Cardiac fibroblast (primary cell): ENCODE measurements around the gene NINL.
A peak's percentile ranks its signal among the peaks of the same experiment; 100 is the strongest.

Experiments used
- DNase-seq, 2 donors: peaks; one replicate each; pipeline versions ENCODE4 v3.0.0 to v3.0.0-alpha.2; 2010; ENCODE audit warnings: low read depth in 2 of 2
- H3K4me3 ChIP-seq, 2 donors: replicated peaks in 1 of 2; 1 replicate in 1 of 2; 2 replicates in 1 of 2; pipeline ENCODE4 v1.5.1; 2011; ENCODE audit warnings: low read depth in 2 of 2, low read length in 2 of 2, mild to moderate bottlenecking in 2 of 2, moderate library complexity in 1 of 2
- TF ChIP-seq, protein P1 (sequence below): IDR thresholded peaks from one replicate; pipeline ENCODE4 v1.5.1; 2011; ENCODE audit warnings: low read depth, mild to moderate bottlenecking, low read length, inconsistent platforms

Gene NINL

DNA sequence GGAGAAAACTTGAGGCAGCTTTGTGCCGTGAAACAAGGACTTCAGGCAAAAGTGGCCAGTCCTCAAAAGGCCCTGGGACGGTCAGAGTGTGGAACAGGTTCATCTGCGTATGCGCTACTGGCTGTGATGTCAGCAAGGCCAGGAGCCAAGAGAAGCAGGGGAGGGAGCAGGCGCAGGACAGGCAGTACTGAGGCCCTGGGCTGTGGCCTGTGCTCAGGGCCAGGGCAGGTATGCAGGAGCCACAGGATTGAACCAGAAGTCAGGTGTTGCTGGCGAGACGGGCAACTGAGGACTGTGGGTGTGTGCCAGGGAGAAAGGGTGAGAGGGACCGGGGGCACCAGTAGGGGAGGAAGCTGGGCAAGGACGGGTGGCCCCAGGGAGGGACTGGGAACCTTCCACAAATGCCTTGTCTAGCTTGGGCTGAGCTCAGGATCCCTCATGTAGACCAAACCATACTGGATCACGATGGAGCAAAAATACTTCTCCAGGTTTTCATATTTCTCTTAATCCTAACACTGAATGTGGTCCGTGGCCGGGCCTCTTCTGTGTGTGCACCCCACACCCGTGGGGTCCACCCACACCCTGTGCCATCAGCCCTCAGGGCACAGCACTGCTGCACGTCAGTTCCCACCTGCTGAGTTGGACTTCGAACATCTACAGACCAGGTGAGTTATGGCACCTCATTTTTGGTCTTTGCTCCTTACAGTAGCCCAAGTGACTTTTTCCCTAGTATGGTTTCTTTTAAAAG lies 131.0 kb downstream of the NINL start:
- DNase-seq = no peak
- TF ChIP-seq, protein P1, sequence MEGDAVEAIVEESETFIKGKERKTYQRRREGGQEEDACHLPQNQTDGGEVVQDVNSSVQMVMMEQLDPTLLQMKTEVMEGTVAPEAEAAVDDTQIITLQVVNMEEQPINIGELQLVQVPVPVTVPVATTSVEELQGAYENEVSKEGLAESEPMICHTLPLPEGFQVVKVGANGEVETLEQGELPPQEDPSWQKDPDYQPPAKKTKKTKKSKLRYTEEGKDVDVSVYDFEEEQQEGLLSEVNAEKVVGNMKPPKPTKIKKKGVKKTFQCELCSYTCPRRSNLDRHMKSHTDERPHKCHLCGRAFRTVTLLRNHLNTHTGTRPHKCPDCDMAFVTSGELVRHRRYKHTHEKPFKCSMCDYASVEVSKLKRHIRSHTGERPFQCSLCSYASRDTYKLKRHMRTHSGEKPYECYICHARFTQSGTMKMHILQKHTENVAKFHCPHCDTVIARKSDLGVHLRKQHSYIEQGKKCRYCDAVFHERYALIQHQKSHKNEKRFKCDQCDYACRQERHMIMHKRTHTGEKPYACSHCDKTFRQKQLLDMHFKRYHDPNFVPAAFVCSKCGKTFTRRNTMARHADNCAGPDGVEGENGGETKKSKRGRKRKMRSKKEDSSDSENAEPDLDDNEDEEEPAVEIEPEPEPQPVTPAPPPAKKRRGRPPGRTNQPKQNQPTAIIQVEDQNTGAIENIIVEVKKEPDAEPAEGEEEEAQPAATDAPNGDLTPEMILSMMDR = no peak
- no peak overlapping the region for H3K4me3 ChIP-seq

DNA sequence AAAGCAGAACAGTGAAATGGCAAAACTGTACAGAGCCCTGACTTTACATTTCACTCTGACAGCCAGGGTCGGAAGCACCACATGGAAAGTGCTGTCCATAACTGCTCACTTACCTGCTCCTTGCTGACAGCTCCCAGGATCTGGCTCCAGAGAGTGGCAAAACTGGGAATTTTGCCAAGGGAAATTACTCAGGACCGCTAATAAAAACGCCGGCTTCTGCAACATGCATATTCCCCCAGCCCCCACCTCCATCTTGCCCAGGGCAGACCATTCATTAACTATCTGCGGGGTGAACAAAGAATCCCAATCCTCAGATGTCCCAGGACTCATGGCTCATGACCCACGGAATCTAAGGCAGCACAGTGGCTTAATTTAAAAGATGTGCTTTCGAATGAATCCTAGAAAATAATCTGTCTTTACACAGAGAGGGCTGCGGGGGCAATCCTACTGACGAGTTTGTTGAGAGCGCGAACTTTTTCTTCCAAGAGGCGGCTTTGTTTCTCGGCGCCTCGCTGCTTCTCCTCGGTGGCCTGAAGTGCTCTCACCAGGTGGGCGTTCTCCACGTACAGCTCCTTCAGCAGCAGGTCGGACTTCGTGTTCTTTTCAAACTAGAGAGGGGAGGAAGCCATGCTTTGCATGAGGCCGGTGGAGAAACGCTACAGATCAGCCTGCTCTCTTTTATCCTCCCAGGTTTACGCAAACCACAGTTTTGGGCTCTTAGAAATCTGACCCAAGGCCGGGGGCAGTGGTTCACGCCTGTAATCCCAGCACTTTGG lies 132.1 kb downstream of the NINL start:
- TF ChIP-seq, protein P1 = no peak
- DNase-seq = peak; percentile 28 to 69
- H3K4me3 ChIP-seq = no peak overlapping the region

DNA sequence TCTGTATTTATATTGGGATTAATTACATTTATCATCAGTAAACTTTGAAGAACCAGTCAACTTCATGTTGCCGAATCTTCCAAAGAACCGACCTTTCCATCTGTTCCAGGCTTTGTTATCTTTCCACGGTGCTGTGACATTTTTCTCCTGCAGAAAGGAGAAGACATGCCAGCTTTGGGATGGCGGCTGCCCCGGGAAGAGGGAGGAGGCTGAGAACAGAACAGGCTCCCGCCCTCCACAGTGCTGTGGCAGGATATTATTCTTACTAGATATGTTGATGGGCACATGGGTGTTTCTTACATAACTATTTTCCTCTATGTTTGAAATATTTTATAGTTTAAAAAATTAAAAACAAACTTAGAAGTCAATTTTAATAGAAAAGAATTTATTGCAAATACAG lies 133.0 kb downstream of the NINL start:
- peak in 1 of 2 donors; percentile 16 for DNase-seq
- TF ChIP-seq, protein P1 = no peak
- no peak overlapping the region for H3K4me3 ChIP-seq

DNA sequence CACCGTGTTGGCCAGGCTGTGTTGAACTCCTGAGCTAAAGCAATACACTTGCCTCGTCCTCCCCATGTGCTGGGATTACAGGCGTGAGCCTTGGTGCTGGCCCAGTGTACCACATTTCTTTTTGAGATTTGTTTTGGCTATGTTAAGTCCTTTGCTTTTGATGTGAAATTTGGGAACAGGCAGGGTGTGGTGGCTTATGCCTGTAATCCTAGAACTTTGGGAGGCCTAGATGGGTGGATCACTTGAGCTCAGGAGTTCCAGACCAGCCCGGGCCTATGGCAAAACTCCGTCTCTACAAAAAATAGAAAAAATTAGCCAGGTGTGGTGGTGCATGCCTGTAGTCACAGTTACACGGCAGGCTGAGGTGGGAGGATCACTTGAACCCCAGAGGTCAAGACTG lies 137.7 kb downstream of the NINL start:
- TF ChIP-seq, protein P1 = no peak
- no peak for DNase-seq
- H3K4me3 ChIP-seq = no peak overlapping the region

DNA sequence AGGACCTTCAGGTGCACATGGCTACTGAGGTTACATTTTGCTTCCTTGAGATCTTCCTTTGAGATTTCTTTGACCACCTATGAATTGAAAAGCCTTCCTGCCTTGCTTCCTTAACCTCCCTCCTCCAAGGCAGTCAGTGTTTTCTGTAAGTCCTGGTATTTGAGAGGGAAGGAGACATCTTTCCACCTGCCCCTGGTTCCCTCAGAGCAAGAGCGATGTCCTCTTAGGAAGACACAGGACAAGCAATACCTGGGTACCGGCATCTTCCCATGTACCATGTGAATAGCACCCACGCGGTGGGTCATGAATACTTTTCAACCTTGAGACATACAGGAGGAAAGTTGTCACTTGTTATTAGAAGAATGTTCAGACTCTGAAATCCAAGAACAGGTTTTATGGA lies 140.8 kb downstream of the NINL start:
- TF ChIP-seq, protein P1 = no peak
- DNase-seq = no peak

DNA sequence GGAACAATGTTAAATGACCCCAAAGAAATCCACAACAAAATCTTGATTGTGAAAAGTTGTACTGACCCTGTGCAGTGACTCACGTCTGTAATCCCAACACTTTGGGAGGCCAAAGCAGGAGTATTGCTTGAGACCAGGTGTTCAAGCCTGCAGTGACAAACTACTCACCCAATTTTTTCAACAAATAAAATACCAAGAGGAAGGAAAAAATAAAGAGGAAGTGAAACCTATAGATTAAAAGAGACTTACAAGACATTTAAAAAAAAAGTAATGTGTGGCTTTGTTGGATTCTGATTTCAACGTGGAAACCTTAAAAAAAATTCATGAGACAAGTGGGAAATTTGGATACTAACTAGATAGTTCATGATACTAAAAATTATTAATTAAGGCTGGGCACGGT lies 146.0 kb downstream of the NINL start:
- DNase-seq = no peak
- TF ChIP-seq, protein P1 = no peak

More for the DNA sequence above, 140.8 kb downstream of the NINL start:
- H3K4me3 ChIP-seq = no peak overlapping the region

More for the DNA sequence above, 146.0 kb downstream of the NINL start:
- no peak overlapping the region for H3K4me3 ChIP-seq
